NCI-H510A treated with DMSO at 0.1 percent for 48 hours (cell line): ENCODE data around the gene TFCP2L1.
"Not testable (repeated sequence)": the region's sequence is repeated elsewhere in the genome, so short reads cannot be mapped to it uniquely, and the experiment has no call there.

Source experiments
- DNase-seq: peaks from one replicate; lab custom pipeline; 2025; lab: John Stamatoyannopoulos, UW

TFCP2L1 gene, protein sequence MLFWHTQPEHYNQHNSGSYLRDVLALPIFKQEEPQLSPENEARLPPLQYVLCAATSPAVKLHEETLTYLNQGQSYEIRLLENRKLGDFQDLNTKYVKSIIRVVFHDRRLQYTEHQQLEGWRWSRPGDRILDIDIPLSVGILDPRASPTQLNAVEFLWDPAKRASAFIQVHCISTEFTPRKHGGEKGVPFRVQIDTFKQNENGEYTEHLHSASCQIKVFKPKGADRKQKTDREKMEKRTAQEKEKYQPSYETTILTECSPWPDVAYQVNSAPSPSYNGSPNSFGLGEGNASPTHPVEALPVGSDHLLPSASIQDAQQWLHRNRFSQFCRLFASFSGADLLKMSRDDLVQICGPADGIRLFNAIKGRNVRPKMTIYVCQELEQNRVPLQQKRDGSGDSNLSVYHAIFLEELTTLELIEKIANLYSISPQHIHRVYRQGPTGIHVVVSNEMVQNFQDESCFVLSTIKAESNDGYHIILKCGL

DNA sequence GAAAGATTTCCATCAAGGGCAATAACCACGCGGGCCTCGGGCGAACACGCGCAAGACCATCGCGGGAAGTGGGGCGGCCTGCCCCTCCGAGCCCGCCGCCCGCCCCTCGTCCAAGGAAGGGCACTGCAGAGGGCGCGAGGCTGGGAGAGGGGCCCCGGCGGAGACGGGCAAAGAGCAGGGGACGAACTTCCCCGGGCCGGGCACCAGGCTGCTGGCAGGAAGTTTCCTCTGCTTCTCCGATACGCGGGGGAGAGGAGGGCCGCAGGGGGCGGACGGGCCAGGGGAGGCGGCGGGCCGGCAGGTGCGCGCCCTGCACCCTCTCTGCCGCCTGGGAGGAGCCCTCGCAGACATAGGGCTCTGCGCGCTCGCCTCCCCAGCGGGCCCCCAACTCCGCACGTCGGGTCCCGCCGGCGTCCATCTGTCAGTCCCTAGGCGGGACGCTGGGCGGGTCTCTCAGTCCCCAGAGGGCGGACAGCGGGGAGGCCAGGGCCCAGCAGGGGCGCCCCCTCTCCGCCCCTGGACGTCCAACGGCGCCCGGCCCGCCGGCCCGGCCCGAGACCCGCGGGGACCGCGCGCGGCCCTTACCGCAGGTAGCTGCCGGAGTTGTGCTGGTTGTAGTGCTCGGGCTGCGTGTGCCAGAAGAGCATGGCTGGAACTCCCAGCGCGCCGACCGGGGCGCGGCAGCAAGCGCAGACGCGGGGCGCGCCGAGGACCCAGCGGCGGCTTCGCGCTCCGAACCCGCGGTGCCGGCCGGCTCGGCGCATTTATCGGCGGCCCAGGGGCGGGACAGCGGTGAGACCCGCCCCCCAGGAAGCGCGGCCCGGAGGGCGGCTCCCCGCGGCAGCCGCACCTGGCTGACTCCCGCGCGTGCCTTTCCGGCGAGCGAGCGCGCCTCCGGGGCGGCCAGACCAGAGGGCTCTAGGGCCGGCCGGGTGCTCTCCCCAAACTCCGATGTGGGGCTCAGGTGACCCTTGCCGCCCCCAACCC is at the start of gene TFCP2L1:
TSS of gene TFCP2L1 (minus strand) at position 740 of the 987 bp plus-strand sequence. CDS start at position 647, 93 bp downstream.
- DNase-seq = peak; percentile 86

DNA sequence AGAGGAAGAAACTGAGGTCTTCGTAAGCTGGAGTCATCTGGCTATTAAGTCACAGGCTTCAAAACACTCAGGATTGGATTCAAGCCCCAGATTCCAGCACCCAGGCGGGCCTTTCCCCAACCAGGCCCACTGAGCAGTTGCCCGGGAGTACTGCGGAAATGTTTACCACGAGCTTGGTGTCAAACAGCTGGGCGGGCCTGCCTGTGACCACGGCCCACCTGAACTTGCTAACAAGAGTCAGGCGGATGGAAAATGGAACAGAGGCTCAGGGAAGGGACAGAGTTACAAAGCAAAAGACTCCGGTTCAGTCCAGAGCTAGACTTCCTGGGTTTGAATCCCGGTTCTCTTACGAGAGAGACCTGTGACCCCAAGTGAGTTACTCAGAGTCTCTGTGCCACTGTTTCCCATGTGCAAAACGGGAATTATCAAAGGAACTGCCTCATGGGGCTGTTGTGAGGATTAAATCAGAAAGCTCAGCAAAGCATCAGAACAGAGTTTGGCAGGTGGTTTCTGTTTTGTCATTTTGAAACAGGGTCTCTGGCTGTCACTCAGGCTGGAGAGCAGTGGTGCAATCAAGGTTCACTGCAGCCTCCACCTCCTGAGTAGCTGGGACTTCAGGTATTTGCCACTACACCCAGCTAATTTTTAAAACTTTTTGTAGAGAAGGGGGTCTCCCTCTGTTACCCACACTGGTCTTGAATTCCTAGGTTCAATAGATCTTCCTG is 49.0 kb upstream of the TFCP2L1 start:
- no peak for DNase-seq

DNA sequence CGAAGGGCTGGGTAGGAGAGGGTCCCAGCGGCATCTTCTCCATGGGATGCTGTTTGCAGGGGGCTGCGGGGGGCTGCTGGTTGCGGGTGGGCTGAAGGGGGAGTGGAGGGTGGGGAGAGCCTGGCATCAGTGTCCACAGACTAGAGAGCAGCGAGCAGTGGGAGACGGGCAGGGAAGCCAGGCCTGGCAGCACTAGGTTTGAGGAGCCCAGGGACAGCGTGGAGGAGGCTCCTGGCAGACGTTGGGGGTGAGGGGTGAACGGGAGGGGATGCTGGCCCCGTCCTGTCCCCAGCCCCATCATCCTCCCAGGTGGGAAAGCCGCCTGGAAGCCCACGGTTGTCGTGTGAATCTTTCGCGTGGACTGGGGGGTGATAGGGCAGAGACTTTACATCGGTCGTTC is 48.2 kb upstream of the TFCP2L1 start:
- DNase-seq = no peak

DNA sequence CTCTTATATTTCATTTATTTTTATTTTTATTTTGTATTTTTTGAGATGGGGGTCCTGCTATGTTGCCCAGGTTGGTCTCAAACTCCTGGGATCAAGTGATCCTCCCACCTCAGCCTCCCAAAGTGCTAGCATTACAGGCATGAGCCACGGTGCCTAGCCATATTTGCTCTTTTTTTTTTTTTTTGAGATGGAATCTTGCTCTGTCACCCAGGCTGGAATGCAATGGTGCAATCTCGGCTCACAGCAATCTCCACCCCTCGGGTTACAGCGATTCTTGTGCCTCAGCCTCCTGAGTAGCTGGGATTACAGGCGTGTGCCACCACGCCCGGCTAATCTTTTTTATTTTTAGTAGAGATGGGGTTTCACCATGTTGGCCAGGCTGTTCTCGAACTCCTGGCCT is 46.3 kb upstream of the TFCP2L1 start:
- not testable (repeated sequence) for DNase-seq

DNA sequence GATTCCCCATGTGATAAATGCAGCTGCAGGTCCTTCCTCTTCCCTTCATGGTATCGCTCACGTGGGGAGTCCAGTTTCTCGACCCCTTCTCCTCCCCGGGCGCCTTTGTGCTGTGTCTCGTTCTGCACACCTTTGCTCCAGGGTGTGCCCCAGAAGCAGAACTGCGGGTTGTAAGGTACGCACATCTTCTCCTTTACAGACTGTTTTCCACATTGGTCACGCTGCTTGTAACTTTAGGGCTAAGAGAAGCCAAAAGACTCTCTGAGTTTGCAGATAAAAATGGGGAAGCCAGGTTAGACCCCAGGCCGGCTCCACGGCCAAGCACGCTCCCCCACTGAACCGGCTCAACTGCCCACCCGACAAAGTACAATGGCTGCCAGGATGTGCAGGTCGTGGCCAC is 45.9 kb upstream of the TFCP2L1 start:
- no peak for DNase-seq

DNA sequence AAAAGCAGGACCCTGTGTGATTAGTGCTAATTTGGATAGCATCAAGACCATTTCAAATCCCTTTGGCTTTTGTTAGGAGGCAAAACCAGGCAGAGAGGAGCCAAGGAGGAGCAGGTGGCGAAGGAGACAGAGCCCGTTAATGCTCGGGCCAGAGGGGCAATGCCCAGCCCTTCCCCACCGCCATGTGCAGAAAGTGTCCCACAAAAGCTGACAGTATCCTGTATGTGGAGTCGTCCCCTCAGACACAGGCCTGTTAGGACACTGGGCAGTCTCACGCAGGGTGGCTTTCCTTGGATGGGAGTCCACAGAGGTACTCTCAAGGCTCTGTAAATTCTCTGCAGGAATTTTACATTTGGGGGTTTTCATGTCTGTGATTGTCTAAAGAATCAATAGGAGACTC is 44.8 kb upstream of the TFCP2L1 start:
- no peak for DNase-seq

DNA sequence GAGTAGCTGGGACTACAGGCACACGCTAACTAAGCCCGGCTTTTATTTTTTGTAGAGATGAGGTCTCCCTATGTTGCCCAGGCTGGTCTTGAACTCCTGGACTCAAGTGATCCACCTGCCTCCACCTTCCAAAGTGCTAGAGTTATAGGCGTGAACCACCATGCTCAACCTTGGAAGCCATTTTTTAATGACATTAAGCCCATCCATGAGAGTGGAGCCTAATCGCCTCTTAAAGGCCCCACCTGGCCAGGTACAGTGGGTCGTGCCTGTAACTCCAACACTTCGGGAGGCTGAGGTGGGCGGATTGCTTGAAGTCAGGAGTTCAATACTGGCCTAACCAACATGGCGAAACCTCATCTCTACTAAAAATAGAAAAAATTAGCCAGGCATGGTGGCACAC is 41.6 kb upstream of the TFCP2L1 start:
- DNase-seq = no peak

DNA sequence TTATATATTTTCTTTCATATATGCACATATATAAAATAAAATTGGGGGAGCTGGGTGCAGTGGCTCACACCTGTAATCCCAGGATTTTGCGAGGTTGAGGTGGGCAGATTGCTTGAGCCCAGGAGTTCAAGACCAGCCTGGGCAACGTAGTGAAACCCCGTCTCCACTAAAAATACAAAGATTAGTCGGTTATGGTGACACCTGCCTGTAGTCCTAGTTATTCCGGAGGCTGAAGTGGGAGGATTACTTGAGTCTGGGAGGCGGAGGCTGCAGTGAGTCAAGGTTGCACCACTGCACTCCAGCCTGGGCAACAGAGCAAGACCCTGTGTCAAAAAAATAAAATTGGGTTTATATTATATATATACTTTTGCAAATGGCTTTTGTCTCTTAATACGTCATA is 39.6 kb upstream of the TFCP2L1 start:
- no peak for DNase-seq

DNA sequence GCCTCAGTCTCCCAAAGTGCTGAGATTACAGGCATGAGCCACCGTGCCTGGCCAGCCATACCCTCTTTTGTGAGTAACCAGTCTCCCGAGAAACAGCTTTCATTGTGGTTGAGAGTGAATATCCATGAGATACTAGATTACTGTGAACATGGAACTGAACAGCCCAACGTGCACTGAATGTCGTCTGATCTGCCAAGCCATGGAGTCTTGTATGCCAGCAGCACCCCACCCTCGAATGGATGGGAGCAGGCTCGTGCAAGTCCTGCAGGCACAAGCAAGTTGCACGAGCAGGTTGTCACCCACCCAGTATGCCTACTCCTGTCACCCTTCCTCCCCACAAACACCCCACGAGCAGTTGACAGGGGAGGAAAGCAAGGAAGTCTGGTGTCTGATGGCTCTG is 36.5 kb upstream of the TFCP2L1 start:
- DNase-seq = no peak

DNA sequence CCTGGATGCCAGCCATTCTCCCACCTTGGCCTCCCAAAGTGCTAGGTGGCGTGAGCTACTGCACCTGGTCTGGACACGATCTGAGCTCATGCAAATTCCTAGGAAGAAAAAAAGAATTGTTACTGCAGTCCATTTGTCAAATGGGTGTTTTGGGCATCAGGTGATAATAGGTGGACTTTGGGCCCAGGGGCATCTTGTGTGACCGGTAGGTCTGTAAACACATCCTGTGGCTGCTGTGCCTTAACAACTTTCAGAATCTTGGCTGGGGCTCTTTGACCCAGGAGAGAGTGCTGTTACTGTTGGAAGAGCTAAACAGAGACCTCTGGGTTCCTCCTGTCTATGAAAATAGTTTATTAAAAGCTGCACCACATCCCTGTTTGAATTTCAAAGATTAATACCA is 34.9 kb upstream of the TFCP2L1 start:
- DNase-seq = no peak

DNA sequence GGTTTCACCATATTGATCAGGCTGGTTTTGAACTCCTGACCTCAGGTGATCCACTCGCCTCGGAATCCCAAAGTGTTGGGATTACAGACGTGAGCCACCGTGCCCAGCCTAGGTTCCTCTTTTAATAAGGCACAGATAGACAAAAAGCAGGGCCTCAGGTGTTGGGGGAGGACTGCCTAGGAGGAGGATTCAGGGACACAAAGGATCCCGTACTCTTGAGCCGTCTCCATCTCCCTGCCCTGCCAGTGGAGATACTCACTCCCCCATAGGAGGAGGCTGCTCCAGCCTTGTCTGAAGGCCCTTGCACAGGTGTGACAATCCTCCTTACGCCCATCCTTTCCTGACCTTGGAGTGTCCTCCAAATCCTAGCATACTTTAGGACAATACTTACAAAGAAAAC is 32.0 kb upstream of the TFCP2L1 start:
- no peak for DNase-seq

DNA sequence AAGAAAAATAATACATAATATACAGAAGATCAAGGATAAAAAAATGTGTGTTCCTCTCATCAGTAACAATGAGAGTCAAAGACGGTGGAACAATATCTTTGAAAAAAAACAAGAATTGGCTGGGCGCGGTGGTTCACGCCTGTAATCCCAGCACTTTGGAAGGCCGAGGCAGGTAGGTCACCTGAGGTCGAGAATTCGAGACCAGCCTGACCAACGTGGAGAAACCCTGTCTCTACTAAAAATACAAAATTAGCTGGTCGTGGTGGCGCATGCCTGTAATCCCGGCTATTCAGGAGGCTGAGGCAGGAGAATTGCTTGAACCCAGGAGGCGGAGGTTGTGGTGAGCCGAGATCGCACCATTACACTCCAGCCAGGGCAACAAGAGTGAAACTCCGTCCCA is 28.7 kb upstream of the TFCP2L1 start:
- not testable (repeated sequence) for DNase-seq

DNA sequence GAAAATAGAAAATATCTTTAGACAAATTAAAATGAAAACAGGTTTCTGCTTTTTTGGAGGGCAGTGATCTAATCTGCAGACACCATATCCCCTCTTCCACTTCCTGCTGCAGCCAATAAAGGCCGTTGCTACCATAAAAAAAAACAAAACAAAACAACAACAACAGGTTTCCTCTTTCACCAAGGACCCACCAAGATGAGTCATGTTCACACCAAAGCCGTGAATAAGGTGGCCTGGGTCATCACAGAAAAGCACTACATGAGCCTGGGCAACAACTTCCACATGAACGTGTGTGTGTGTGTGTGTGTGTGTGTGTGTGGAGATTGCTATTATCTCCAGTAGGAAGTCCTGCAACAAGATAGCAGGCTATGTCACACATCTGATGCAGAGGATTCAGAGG is 24.8 kb upstream of the TFCP2L1 start:
- no peak for DNase-seq

DNA sequence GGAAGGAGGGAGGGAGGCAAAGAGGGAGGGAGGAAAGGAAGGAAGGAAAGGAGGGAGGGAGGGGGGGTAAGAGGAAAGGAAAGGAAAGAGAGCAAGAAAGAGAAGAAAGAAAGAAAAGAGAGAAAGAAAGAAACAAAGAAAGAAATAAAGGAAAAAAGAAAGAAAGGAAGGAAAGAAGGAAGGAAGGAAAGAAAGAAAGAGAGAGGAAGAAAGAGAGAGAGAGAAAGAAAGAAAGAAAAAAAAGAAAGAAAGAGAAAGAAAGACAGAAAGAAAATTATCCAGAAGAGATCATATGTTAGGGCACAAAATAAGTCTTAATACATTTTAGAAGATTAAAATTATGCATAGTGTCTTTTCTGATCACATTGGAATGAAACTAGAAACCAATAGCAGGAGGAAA is 24.3 kb upstream of the TFCP2L1 start:
- DNase-seq = no peak

DNA sequence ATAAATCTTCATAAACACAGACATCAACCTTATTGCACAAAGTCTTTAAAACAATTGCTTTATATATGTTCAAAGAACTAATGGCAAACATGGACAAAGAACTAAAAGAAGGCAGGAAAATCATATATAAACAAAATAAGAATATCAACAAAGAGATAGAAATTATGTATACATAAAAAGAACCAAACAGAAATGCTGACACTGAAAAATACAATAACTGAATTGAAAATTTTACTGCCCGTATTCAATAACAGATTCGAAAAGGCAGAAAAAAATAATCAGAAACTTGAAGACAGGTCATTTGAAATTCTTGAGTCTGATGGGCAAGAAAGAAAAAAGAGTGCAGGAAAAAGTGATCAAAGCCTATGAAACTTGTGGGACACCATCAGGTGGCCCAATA is 22.0 kb upstream of the TFCP2L1 start:
- DNase-seq = no peak

DNA sequence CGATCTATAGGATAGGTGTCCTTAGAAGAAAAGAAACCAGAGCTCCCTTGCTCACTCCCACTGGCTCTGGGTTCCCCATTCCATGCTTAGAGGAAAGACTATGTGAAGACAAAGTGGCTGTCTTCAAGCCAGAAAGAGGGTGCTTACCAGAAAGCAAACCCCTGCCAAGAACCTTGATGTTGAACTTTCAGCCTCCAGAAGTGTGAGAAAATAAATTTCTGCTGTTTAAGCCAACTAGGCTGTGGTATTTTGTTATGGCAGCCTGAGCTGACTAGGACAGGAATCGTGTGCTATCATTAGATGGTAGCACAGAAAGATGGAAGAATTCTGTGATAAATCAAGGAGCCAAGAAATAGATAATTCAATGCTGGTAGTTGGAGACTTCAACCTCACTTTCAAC is 19.9 kb upstream of the TFCP2L1 start:
- no peak for DNase-seq

DNA sequence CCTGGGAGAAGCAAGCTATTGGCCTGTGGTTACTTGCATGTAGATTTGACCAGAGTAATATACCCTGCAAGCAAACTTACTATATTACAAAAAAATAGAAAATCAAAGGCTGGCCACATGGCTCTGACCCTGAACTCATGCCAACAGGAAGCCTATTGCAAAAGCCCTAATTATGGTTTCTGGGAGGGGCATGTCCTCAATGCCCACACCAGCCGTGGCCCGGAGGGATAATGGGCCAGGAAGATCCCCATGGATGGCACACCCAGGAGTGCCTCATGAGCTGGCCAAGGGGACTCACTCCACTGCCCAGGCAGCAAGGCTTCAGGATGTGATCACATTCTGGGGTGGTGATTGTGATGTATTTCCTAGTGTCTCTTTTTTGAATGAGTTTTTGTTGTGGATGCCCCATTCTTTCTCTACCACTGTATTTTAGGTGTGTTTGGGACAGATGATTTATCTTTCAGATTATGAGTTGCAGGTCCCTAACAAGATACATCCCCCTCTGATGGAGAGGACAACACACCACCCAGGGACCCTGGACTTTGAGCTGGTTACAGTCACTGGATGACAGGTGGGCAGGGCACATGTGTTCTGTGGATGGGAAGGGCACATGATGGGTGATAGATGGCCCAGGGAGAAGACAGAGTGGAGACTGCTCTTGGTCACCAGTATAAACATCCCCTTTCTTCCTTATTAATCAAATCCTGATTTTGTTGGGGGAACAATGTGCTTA is 18.7 kb upstream of the TFCP2L1 start:
- DNase-seq = no peak

DNA sequence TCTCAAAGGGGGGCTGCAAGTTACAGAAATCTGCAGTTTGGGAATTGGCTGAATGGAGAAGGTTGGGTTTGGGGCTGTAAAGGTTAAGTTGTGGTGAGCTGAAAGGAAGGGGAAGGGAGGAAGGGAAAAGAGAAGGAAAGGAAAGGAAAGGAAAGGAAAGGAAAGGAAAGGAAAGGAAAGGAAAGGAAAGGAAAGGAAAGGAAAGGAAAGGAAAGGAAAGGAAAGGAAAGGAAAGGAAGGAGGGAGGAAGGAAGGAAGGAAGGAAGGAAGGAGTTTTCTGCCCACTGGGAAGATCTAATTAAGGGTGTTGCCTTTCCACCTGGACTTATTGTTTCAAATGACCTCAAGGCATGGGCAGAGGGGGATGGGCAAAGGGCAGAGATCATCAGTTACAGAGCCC is 16.2 kb upstream of the TFCP2L1 start:
- not testable (repeated sequence) for DNase-seq

DNA sequence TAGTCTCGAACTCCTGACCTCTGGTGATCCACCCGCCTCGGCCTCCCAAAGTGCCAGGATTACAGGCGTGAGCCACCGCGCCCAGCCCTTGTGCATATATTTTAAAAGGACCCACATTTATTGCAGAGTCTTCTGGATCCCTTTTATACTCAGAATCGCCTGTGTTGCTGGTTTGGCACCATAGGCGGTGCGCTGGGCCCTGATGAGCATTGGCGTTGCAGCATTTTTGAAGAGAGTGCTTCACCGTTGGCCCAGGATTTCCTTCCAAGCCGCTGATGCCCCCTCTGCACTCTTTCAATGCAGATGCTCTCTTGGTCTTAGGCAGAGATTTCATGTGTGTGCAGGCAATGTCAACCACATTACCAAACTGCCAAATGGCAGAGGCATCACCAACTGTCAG is 13.5 kb upstream of the TFCP2L1 start:
- DNase-seq = no peak

DNA sequence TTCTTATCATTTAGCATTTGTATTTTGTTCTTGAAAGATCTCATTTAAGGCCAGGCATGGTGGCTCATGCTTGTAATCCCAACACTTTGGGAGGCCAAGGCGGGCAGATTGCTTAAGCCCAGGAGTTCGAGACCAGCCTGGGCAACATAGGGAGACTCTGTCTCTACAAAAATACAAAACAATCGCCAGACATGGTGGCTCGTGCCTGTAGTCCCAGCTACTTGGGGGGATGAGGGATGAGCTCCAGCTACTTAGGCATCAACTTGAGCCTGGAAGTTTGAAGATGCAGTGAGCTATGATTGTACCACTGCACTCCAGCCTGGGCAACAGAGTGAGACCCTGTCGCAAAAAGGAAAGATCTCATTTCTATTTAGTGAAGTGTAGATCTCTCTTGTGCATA is 12.9 kb upstream of the TFCP2L1 start:
- DNase-seq = not testable (repeated sequence)

DNA sequence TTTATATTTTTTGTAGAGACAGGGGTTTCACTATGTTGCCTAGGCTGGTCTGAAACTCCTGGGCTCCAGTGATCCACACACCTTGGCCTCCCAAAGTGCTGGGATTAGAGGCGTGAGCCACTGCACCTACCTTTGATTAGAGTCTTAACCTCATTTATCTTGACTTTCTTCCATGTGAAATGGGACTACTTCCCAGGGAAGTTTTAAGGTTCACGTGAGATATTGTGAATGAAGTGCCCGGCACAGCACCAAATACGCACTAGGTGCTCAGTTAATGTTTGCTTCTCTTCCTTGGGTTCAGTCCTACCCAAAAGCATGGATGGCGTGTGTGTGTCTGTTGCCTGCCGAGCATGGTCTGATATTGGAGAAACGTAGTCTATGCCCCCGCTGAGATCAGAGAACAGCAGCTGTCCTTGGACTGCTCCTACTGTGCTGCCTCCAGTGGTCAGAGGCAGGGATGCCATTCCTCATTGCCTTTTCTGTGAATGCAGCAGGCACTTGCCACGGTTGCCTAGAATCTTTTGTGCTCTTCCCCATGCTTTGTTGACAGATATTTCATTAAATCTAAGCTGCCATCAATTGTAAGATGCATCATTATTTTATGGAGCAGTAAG is 12.3 kb upstream of the TFCP2L1 start:
- DNase-seq = peak; percentile 64
